Measurements from ENCODE around the gene SLIT1.

SLIT1 gene

DNA sequence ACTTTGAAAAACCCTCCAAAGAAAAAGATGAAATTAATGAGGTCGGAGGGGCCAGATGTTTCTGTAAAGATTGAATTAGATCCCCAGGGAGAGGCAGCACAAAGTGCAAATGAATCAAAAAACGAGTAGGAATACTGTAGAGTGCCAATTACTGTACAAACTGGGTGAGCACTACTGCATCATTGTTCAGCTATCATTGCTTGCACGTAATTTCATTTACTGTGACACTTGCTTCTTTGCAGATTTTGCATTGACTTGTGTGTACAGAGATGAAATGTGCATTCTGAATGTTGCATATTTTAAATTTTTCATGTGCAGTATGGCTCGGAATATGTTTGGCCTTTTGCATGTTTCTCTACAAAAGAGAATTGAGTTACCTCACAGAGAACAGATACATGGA is 230.0 kb downstream of the SLIT1 start:
- peak in 1 of 2 experiments; percentile 34 for DNase-seq

DNA sequence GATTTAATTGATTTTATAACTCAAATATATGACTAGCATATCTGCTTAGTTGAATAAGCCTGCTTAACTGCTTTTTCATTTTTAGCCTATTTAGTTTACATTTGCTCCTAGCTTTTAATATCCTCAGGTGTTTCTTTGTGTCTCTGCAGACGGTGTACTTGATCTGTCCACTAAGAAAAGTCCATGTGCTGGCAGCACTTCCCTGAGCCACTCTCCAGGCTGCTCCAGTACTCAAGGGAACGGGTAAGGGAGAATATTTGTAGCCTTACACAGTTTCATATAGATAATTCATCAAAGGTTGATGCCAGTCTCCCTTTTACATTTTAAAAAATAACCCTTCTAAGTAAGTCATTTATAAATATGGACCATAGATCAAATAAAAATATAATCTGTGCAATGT is 233.8 kb downstream of the SLIT1 start:
- DNase-seq = no peak

- no peak for DNase-seq
Observed at GRCh38 chr10:96949039-96949683, 236.6 kb downstream of the SLIT1 start.

All from NCI-H524 (cell line).